IPS-18a (cell line): ENCODE measurements around the gene COL18A1.

Experiments
- H3K27ac ChIP-seq: one replicate; pipeline ENCODE4 v1.5.1; 2013; ENCODE audit warnings: low read length
- H3K27me3 ChIP-seq: one replicate; pipeline ENCODE4 v1.6.1; 2013; ENCODE audit warnings: mild to moderate bottlenecking, low read length; ENCODE audit not compliant: control insufficient read depth, insufficient read depth
- H3K36me3 ChIP-seq: one replicate; pipeline ENCODE4 v1.6.1; 2013; ENCODE audit warnings: low read depth, low read length; ENCODE audit not compliant: control insufficient read depth
- H3K4me1 ChIP-seq: one replicate; pipeline ENCODE4 v1.6.1; 2013; ENCODE audit warnings: low read depth, low read length; ENCODE audit not compliant: control insufficient read depth
- H3K4me3 ChIP-seq: one replicate; pipeline ENCODE4 v1.5.1; 2013; ENCODE audit warnings: low read length
- H3K9ac ChIP-seq: one replicate; pipeline ENCODE4 v1.6.1; 2013; ENCODE audit warnings: mild to moderate bottlenecking, low read length, moderate library complexity
- H3K9me3 ChIP-seq: one replicate; pipeline ENCODE4 v1.6.1; 2013; ENCODE audit warnings: low read depth, low read length; ENCODE audit not compliant: control insufficient read depth

The COL18A1 gene

GRCh38 chr21:45531393-45532215 is 126.6 kb downstream of the COL18A1 start:
- no peak overlapping the region for H3K9ac ChIP-seq
- no peaks in the 10 kb centered on the region for H3K9me3 ChIP-seq
- H3K27me3 ChIP-seq: no peaks in the 10 kb centered on the region
- H3K4me1 ChIP-seq: no peaks in the 10 kb centered on the region
- no peak overlapping the region for H3K27ac ChIP-seq
- H3K36me3 ChIP-seq: peaks cover 12% of the 10 kb centered on the region
- no peak overlapping the region for H3K4me3 ChIP-seq

- H3K27me3 ChIP-seq: no peaks in the 10 kb centered on the region
- no peak overlapping the region for H3K4me3 ChIP-seq
- no peaks in the 10 kb centered on the region for H3K9me3 ChIP-seq
- H3K27ac ChIP-seq: no peak overlapping the region
- H3K4me1 ChIP-seq: no peaks in the 10 kb centered on the region
- H3K36me3 ChIP-seq: peaks cover 12% of the 10 kb centered on the region
- H3K9ac ChIP-seq: no peak overlapping the region
These were observed 127.9 kb downstream of the COL18A1 start for GRCh38 chr21:45532826-45533360.

DNA sequence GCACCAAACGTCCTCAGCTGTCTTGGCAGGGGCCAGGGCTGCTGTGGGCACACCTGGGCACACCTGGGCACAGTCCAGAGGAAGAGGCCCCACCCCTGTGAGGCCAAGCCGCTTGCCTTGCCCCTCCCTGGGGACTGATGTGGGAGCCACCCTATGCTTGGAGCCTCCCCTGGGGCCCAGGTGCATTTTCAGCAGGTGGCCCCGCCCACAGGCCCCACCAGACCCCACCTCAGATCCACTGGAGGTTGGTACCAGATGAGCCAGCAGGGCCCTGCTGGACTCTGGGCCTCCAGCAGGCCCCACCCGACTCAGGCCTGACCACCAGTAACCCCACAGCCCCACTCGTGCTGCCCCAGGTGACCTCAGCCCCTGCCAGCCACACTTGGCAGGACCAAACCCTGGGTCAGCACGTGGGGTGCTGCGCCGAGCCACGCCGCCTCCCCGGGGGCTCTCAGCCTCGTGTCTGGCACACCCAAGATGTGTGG is 128.4 kb downstream of the COL18A1 start:
- Histone ChIP-seq H3K27ac (no peak overlapping the region), H3K4me1 (no peaks in the 10 kb centered on the region), H3K27me3 (no peaks in the 10 kb centered on the region), H3K36me3 (peaks cover 12% of the 10 kb centered on the region), H3K4me3 (no peak overlapping the region), H3K9ac (no peak overlapping the region), H3K9me3 (no peaks in the 10 kb centered on the region)

GRCh38 chr21:45533846-45534635 is 129.1 kb downstream of the COL18A1 start:
- peaks cover 12% of the 10 kb centered on the region for H3K36me3 ChIP-seq
- H3K27ac ChIP-seq: no peak overlapping the region
- no peaks in the 10 kb centered on the region for H3K4me1 ChIP-seq
- H3K27me3 ChIP-seq: no peaks in the 10 kb centered on the region
- no peak overlapping the region for H3K9ac ChIP-seq
- H3K9me3 ChIP-seq: no peaks in the 10 kb centered on the region
- H3K4me3 ChIP-seq: no peak overlapping the region

DNA sequence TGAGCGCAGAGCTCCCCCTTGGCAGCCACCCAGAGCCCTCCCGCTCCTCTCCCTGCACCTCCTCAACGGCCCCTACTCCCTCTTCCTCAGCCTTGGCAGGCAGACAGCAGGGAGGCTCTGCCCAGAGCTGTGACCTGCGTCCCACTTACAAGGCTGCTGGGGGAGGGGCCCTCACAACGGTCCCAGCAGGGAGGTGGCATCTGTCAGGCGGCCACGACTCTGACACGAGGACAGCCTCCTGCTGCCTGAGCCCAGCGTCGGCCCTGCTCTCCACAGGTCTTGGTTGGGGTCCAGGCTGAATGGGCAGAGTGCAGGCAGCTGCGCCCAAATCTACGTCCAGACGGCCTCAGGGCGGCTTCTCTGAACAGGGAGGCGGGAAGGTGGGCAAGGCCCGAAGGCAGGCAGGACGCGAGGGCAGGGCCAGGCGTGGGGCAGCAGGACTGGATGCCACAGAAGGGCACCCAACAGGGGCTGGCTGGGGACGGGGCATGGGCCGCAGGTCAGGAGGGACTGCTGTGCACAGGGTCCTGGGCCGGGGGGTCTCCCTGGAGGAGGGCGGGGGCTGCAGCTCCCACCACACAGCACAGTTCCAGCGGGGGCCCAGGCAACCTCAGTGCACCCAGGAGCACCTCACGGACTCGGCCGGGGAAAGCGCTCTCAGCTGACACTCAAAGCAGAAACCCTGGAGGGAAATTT is 129.8 kb downstream of the COL18A1 start:
- Histone ChIP-seq H3K4me1 (no peaks in the 10 kb centered on the region), H3K4me3 (no peak overlapping the region), H3K27ac (no peak overlapping the region), H3K9ac (no peak overlapping the region), H3K9me3 (no peaks in the 10 kb centered on the region), H3K27me3 (no peaks in the 10 kb centered on the region), H3K36me3 (peaks cover 5% of the 10 kb centered on the region)

- H3K4me3 ChIP-seq: no peak overlapping the region
- H3K36me3 ChIP-seq: no peaks in the 10 kb centered on the region
- H3K9me3 ChIP-seq: no peaks in the 10 kb centered on the region
- no peaks in the 10 kb centered on the region for H3K27me3 ChIP-seq
- no peak overlapping the region for H3K9ac ChIP-seq
- H3K4me1 ChIP-seq: no peaks in the 10 kb centered on the region
- H3K27ac ChIP-seq: no peak overlapping the region
These were observed 130.5 kb downstream of the COL18A1 start for GRCh38 chr21:45535341-45536081.

DNA sequence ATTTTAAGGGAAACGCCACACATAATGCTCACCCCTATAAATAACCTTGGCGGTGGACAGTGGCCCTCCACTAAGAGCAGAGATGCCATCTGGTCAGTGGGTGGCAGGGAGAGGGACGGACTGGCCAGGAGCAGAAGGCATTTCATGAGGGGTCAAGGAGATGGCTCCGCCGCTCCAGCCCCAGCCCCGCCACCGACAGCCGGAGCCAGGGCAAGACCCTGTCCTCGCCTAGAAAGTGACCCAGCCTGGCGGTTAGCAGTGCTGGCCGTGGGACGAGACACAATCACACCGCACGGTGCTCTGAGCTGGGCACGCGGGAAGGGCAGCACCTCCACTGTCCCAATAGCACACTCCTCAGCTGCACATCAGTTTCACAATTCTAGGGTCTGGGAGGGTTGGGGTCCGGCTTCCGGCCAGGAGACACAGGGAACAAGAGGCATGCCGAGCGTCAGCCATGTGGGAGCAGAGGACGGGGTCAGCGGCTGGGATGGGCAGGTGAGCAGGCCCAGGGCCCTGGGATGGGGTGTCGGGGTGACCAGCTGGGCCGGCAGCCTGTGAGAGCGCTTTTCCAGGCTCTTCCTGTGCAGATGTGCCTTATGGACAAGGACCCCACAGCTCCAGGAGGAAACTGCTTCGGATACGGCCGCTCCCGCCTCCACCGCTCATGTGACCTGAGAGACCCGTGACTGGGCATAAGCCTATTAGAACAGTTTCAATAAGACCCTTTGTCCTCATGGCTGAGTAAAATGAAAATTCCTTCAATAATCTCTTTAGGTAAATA is 131.5 kb downstream of the COL18A1 start:
- Histone ChIP-seq H3K4me1 (no peaks in the 10 kb centered on the region), H3K4me3 (no peak overlapping the region), H3K9me3 (no peaks in the 10 kb centered on the region), H3K27me3 (no peaks in the 10 kb centered on the region), H3K27ac (no peak overlapping the region), H3K36me3 (no peaks in the 10 kb centered on the region), H3K9ac (no peak overlapping the region)

DNA sequence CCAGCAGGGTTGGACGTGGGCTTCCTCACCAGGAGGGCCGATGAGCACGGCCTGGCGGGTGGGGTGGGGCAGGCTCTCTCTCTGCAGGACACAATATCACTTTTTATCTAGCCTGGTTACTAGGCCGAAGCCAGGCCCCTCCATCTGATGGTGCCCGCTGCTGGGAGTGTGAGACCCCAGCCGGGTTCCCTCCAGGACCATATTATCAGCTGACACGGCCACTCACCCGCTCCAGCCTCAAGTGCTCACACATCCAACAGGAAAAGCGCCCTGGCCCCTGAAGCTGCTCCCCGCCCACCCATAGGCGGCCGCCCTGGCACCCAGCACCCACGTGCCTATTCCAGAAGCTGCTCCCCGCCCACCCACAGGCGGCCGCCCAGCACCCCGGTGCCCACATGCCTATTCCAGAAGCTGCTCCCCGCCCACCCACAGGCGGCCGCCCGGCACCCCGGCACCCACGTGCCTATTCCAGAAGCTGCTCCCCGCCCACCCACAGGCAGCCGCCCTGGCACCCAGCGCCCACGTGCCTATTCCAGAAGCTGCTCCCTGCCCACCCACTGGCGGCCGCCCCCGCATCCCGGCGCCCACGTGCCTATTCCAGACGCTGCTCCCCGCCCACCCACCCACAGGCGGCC is 132.3 kb downstream of the COL18A1 start:
- no peaks in the 10 kb centered on the region for H3K9me3 ChIP-seq
- no peaks in the 10 kb centered on the region for H3K27me3 ChIP-seq
- H3K9ac ChIP-seq: no peak overlapping the region
- H3K36me3 ChIP-seq: no peaks in the 10 kb centered on the region
- no peak overlapping the region for H3K27ac ChIP-seq
- H3K4me1 ChIP-seq: no peaks in the 10 kb centered on the region
- H3K4me3 ChIP-seq: no peak overlapping the region

GRCh38 chr21:45537746-45538291 is 132.9 kb downstream of the COL18A1 start:
- no peaks in the 10 kb centered on the region for H3K27me3 ChIP-seq
- H3K9me3 ChIP-seq: no peaks in the 10 kb centered on the region
- no peaks in the 10 kb centered on the region for H3K36me3 ChIP-seq
- no peak overlapping the region for H3K9ac ChIP-seq
- H3K4me1 ChIP-seq: no peaks in the 10 kb centered on the region
- no peak overlapping the region for H3K4me3 ChIP-seq
- H3K27ac ChIP-seq: no peak overlapping the region
